Vagina (tissue), 2 donors: ENCODE data around the gene ADAMTSL1. TPM values are rescaled to one million over a fixed set of nuclear protein-coding genes. Genes with fewer than 3 reads are reported as not detected.

Experiments used
- DNase-seq, 2 donors: peaks; one replicate each; pipeline ENCODE4 v3.0.0-alpha.2; 2017; ENCODE audit errors: extremely low spot score in 2 of 2
- H3K27ac ChIP-seq: fragments of 200-600 bp; sonication (generic); one replicate; pipeline ENCODE4 v1.5.1; 2019
- H3K27me3 ChIP-seq: fragments of 200-600 bp; sonication (generic); one replicate; pipeline ENCODE4 v1.5.1; 2019
- H3K36me3 ChIP-seq, 2 donors: fragments of 200-600 bp; sonication (generic); one replicate each; pipeline ENCODE4 v1.5.1; 2017 to 2019
- H3K4me1 ChIP-seq: fragments of 200-600 bp; sonication (generic); one replicate; pipeline ENCODE4 v1.5.1; 2019
- H3K4me3 ChIP-seq, 2 donors: fragments of 200-600 bp; sonication (generic); 1 replicate in 1 of 2; 2 replicates in 1 of 2; pipeline ENCODE4 v1.5.1; 2016 to 2019
- H3K9me3 ChIP-seq: fragments of 200-600 bp; sonication (generic); one replicate; pipeline ENCODE4 v1.5.1; 2019
- POLR2A ChIP-seq, 2 donors: fragments of 450-650 bp; IDR thresholded peaks; one replicate each; pipeline ENCODE4 v1.6.1; 2017; ENCODE audit warnings: antibody characterized with exemption in 2 of 2, mild to moderate bottlenecking in 2 of 2, moderate library complexity in 2 of 2
- POLR2AphosphoS5 ChIP-seq, 2 donors: sonication (generic); formaldehyde crosslinking; IDR thresholded peaks; one replicate each; pipeline ENCODE4 v1.9.0; 2017; ENCODE audit warnings: antibody characterized with exemption in 2 of 2, mild to moderate bottlenecking in 2 of 2, low read depth in 1 of 2; ENCODE audit not compliant: insufficient read depth in 1 of 2
- intact Hi-C: fragments of 100-400 bp; cut with DNase I; formaldehyde crosslinking; loops from one replicate; pipeline ENCODE4 v1.15.1; 2023
- total RNA-seq: library from RNA; depleted of rRNA; stranded (reverse); fragments of >200 nt; gene quantifications from one replicate; pipeline ENCODE4 v1.2.3, GENCODE V29; 2016
- TF ChIP-seq, protein P1 (sequence below), 3 experiments: fragments of 450-650 bp in 2 of 3; fragments of 200-600 bp in 1 of 3; sonication (generic) in 1 of 3; IDR thresholded peaks; one replicate each; pipeline ENCODE4 v1.5.1; 2017 to 2019; ENCODE audit warnings: antibody characterized with exemption in 3 of 3, mild to moderate bottlenecking in 2 of 3, moderate library complexity in 2 of 3

The ADAMTSL1 gene
- total RNA-seq, 1 donor from 2014 or later, result 8.1 TPM

GRCh38 chr9:18662320-18662719, 188.4 kb downstream of the ADAMTSL1 start:
- Histone ChIP-seq H3K27ac (no peak overlapping the region), H3K4me3 (no peak overlapping the region), H3K4me1 (peaks cover 10% of the 10 kb centered on the region), H3K27me3 (no peaks in the 10 kb centered on the region), H3K9me3 (no peaks in the 10 kb centered on the region), H3K36me3 (no peaks in the 10 kb centered on the region)
- intact Hi-C loops, result loop anchor here (10.0 kb wide), 1 partner anchor 322 kb away; no protein-coding TSS in a partner anchor
- no peak for TF ChIP-seq POLR2AphosphoS5 (IDR thresholded peaks at IDR 0.05; ENCODE audit: insufficient read depth in 1 of 2, low read depth in 1 of 2)
- TF ChIP-seq, protein P1, sequence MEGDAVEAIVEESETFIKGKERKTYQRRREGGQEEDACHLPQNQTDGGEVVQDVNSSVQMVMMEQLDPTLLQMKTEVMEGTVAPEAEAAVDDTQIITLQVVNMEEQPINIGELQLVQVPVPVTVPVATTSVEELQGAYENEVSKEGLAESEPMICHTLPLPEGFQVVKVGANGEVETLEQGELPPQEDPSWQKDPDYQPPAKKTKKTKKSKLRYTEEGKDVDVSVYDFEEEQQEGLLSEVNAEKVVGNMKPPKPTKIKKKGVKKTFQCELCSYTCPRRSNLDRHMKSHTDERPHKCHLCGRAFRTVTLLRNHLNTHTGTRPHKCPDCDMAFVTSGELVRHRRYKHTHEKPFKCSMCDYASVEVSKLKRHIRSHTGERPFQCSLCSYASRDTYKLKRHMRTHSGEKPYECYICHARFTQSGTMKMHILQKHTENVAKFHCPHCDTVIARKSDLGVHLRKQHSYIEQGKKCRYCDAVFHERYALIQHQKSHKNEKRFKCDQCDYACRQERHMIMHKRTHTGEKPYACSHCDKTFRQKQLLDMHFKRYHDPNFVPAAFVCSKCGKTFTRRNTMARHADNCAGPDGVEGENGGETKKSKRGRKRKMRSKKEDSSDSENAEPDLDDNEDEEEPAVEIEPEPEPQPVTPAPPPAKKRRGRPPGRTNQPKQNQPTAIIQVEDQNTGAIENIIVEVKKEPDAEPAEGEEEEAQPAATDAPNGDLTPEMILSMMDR (IDR thresholded peaks at IDR 0.05), result no peak
- no peak for TF ChIP-seq POLR2A (IDR thresholded peaks at IDR 0.05)
- no peak for DNase-seq

- Histone ChIP-seq H3K4me1 (peaks cover 12% of the 10 kb centered on the region), H3K4me3 (no peak overlapping the region), H3K27ac (no peak overlapping the region), H3K36me3 (no peaks in the 10 kb centered on the region), H3K27me3 (no peaks in the 10 kb centered on the region), H3K9me3 (no peaks in the 10 kb centered on the region)
- TF ChIP-seq POLR2AphosphoS5 (IDR thresholded peaks at IDR 0.05; ENCODE audit: insufficient read depth in 1 of 2, low read depth in 1 of 2), result no peak
- TF ChIP-seq, protein P1 (IDR thresholded peaks at IDR 0.05), result no peak
- intact Hi-C loops, result loop anchor here (10.0 kb wide), 1 partner anchor 319 kb away; no protein-coding TSS in a partner anchor
- DNase-seq, result no peak
These were observed 192.0 kb downstream of the ADAMTSL1 start for GRCh38 chr9:18665947-18666346.

DNA sequence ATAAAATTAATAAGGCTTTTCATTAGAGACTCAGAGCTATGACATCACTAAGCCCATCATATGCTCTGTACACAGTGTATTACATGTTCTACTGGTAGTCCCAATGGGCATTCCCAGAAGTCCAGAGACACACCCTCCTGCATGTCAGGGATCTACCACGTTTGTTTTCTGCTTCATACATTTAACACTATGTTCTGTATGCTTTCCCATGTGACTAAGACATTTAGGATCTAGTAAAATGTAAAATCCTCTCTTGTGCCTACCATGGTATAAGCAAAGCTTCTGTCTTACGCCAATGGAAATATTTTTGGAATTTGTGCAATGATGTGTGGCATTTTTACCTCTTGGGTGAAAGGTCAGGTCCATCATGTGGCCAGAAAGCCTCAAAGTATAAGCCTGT, 192.4 kb downstream of the ADAMTSL1 start:
- H3K4me1 ChIP-seq, result peaks cover 12% of the 10 kb centered on the region
- no peaks in the 10 kb centered on the region for H3K9me3 ChIP-seq
- intact Hi-C loops, result loop anchor here (10.0 kb wide), 1 partner anchor 318 kb away; no protein-coding TSS in a partner anchor
- no peak overlapping the region for H3K27ac ChIP-seq
- no peak for DNase-seq
- TF ChIP-seq POLR2A (IDR thresholded peaks at IDR 0.05) (no peak), POLR2AphosphoS5 (IDR thresholded peaks at IDR 0.05; ENCODE audit: insufficient read depth in 1 of 2, low read depth in 1 of 2) (no peak)
- TF ChIP-seq, protein P1 (IDR thresholded peaks at IDR 0.05), result no peak
- H3K4me3 ChIP-seq, result no peak overlapping the region
- H3K27me3 ChIP-seq, result no peaks in the 10 kb centered on the region
- no peaks in the 10 kb centered on the region for H3K36me3 ChIP-seq

DNA sequence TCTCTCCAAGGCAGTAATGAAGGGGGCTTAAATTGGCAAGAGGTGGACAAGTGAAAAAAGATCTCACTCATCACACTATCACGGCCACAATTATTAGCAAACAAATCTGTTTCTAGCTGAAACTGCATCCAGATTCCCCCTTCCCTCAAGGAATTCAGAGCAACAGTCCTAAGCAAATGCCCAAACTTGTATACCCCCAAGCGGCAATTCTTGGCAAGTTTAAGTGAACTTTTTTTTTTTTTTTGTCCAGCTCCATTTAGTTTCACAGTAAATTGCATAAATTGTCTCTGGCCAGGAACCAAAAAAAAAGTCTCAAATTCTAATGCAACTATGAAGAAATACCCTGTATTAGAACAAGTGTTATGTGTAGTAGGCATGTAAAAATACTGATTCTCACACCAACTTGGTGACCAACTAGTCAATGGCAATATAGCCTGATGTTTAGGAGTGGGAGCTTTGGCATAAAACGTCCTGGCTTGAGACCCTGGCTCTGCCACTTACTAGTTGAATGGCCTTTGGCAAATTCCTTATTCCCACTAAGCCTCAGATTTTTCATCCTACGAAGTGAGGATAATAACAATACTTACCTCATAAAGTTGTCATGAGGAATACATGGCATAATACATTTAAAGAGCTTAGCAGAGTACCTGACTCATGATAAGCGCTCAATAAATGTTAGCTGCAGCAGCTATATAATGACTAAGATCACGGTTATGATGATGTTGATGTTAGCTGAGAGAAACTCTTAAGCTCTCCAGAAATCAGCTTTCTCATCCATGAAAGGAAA, 193.2 kb downstream of the ADAMTSL1 start:
- Histone ChIP-seq H3K27ac (no peak overlapping the region), H3K27me3 (no peaks in the 10 kb centered on the region), H3K36me3 (no peaks in the 10 kb centered on the region), H3K4me3 (no peak overlapping the region), H3K9me3 (no peaks in the 10 kb centered on the region), H3K4me1 (peaks cover 12% of the 10 kb centered on the region)
- intact Hi-C loops, result loop anchor here (10.0 kb wide), 1 partner anchor 318 kb away; no protein-coding TSS in a partner anchor
- no peak for DNase-seq
- TF ChIP-seq POLR2AphosphoS5 (IDR thresholded peaks at IDR 0.05; ENCODE audit: insufficient read depth in 1 of 2, low read depth in 1 of 2), result peak in 1 of 2 donors; percentile 19
- no peak for TF ChIP-seq POLR2A (IDR thresholded peaks at IDR 0.05)

DNA sequence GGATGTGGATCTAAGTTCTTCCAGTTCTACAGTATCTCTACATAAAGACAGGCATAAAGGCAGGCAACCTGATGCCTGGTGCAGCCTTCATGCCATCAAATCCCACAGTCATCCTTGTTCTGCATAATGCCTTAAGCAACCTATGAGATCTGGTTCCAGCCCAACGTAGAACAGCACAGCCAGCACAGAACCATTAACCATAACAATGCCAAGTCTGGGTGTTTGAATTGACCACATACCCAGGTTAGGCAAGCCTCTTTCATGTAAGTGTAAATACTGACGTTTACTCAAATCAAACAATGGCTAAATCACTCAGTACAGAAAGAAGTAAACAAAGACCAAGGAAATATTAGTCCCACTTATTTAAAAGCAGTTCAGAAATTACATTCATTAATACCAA, 195.0 kb downstream of the ADAMTSL1 start:
- H3K4me1 ChIP-seq, result peaks cover 12% of the 10 kb centered on the region
- H3K27me3 ChIP-seq, result no peaks in the 10 kb centered on the region
- intact Hi-C loops, result loop anchor here (10.0 kb wide), 1 partner anchor 316 kb away; no protein-coding TSS in a partner anchor
- TF ChIP-seq, protein P1 (IDR thresholded peaks at IDR 0.05), result no peak
- TF ChIP-seq POLR2AphosphoS5 (IDR thresholded peaks at IDR 0.05; ENCODE audit: insufficient read depth in 1 of 2, low read depth in 1 of 2), result no peak
- TF ChIP-seq POLR2A (IDR thresholded peaks at IDR 0.05), result no peak
- H3K9me3 ChIP-seq, result no peaks in the 10 kb centered on the region
- H3K36me3 ChIP-seq, result no peaks in the 10 kb centered on the region
- no peak for DNase-seq
- no peak overlapping the region for H3K4me3 ChIP-seq
- no peak overlapping the region for H3K27ac ChIP-seq
